HepG2 (cell line): ENCODE measurements around the gene TSKU. TPM values are rescaled to one million over a fixed set of nuclear protein-coding genes. Genes with fewer than 3 reads are reported as not detected.

Experiments
- CEBPB ChIP-seq: IDR thresholded peaks from 2 replicates; pipeline ENCODE4 v1.6.1; 2011; ENCODE audit warnings: low read depth, low read length, improper control_type of control experiment, borderline replicate concordance
- HES4 ChIP-seq: sonication (generic); formaldehyde crosslinking; IDR thresholded peaks from 2 replicates; pipeline ENCODE4 v1.9.0; 2021; ENCODE audit warnings: mild to moderate bottlenecking, missing genetic modification reagents, borderline replicate concordance
- ISL2 ChIP-seq: sonication (generic); formaldehyde crosslinking; IDR thresholded peaks from 2 replicates; pipeline ENCODE4 v1.5.0; 2020; ENCODE audit warnings: missing genetic modification reagents
- KIAA2018 ChIP-seq: sonication (generic); formaldehyde crosslinking; IDR thresholded peaks from 2 replicates; pipeline ENCODE4 v1.5.0; 2020; ENCODE audit warnings: mild to moderate bottlenecking, missing genetic modification reagents, borderline replicate concordance
- KLF16 ChIP-seq, 2 experiments: sonication (generic) in 1 of 2; formaldehyde crosslinking in 1 of 2; IDR thresholded peaks; 2 replicates each; pipeline versions ENCODE4 v1.6.1 to v1.8.0; 2016 to 2023; ENCODE audit warnings: missing genetic modification reagents in 2 of 2, missing compliant biosample characterization in 1 of 2
- MTF1 ChIP-seq: sonication (generic); formaldehyde crosslinking; IDR thresholded peaks from 2 replicates; pipeline ENCODE4 v1.5.0; 2020; ENCODE audit warnings: missing genetic modification reagents
- NBN ChIP-seq: fragments of 450-650 bp; conservative IDR thresholded peaks from 2 replicates; pipeline ENCODE4 v1.6.1; 2017
- SMARCC2 ChIP-seq: fragments of 450-650 bp; IDR thresholded peaks from 2 replicates; pipeline ENCODE4 v1.6.1; 2017; ENCODE audit warnings: antibody characterized with exemption, mild to moderate bottlenecking
- TOPORS ChIP-seq: sonication (generic); formaldehyde crosslinking; IDR thresholded peaks from 2 replicates; pipeline ENCODE4 v1.8.0; 2023; ENCODE audit warnings: mild to moderate bottlenecking, missing genetic modification reagents
- ZFY ChIP-seq: sonication (generic); formaldehyde crosslinking; IDR thresholded peaks from 2 replicates; pipeline ENCODE4 v1.4.0; 2020; ENCODE audit warnings: missing genetic modification reagents
- ZNF225 ChIP-seq: sonication (generic); formaldehyde crosslinking; IDR thresholded peaks from 2 replicates; pipeline ENCODE4 v1.4.0; 2020; ENCODE audit warnings: mild to moderate bottlenecking, missing genetic modification reagents
- ZNF280B ChIP-seq: sonication (generic); formaldehyde crosslinking; IDR thresholded peaks from 2 replicates; pipeline ENCODE4 v1.5.0; 2020; ENCODE audit warnings: missing genetic modification reagents, mild to moderate bottlenecking, borderline replicate concordance
- ZNF280D ChIP-seq: sonication (generic); formaldehyde crosslinking; IDR thresholded peaks from 2 replicates; pipeline ENCODE4 v1.5.1; 2020; ENCODE audit warnings: mild to moderate bottlenecking, missing genetic modification reagents
- ZNF343 ChIP-seq: sonication (generic); formaldehyde crosslinking; IDR thresholded peaks from 2 replicates; pipeline ENCODE4 v1.4.0; 2020; ENCODE audit warnings: mild to moderate bottlenecking, missing genetic modification reagents
- ZNF577 ChIP-seq: sonication (generic); formaldehyde crosslinking; IDR thresholded peaks from 2 replicates; pipeline ENCODE4 v1.4.0; 2020; ENCODE audit warnings: mild to moderate bottlenecking, low read depth, missing genetic modification reagents, borderline replicate concordance
- polyA plus RNA-seq, 8 experiments: library from polyadenylated mRNA; depleted of rRNA in 3 of 8; stranded (reverse) in 7 of 8; unstranded in 1 of 8; fragments of >200 nt; fragmentation: Illumina TruSeq in 4 of 8; extraction: Trizol in 4 of 8; gene quantifications; 2 replicates each; pipeline versions ENCODE4 v1.2.1 to v1.2.3, GENCODE V29; 2011 to 2016; ENCODE audit warnings: low read depth in 4 of 8, missing spikeins in 1 of 8, mixed read lengths in 1 of 8; ENCODE audit not compliant: insufficient read depth in 1 of 8
- total RNA-seq, 5 experiments: library from RNA; depleted of rRNA; stranded (reverse); fragments of >200 nt; fragmentation: Illumina TruSeq; extraction: Trizol; gene quantifications; 2 replicates each; pipeline ENCODE4 v1.2.3, GENCODE V29; 2016; ENCODE audit warnings: low read depth in 1 of 5

TSKU gene
- total and polyA plus RNA-seq, 2 of the 13 experiments (the other 11 are each of a cell fraction or from before 2014, with no cell fraction given): 20.3 to 21.4 TPM

- TF ChIP-seq KIAA2018 (CRISPR knock-in tag): no peak
- TF ChIP-seq KLF16 (CRISPR knock-in tag; IDR thresholded peaks at IDR 0.05): peak in 1 of 2 experiments; percentile 44; a peak in 1 of 4 replicates
- TF ChIP-seq SMARCC2: no peak
- no peak for TF ChIP-seq NBN
- TF ChIP-seq ISL2: no peak
- TF ChIP-seq CEBPB: no peak
- TF ChIP-seq TOPORS: no peak
- no peak for TF ChIP-seq HES4
- no peak for TF ChIP-seq ZFY (CRISPR knock-in tag)
- no peak for TF ChIP-seq ZNF280D (CRISPR knock-in tag)
- TF ChIP-seq ZNF225 (CRISPR knock-in tag): no peak
- TF ChIP-seq ZNF280B (CRISPR knock-in tag): no peak
- no peak for TF ChIP-seq ZNF577
- no peak for TF ChIP-seq MTF1
- TF ChIP-seq ZNF343 (CRISPR knock-in tag): no peak
These were observed 444 bp upstream of the TSKU start (continued) for GRCh38 chr11:76782531-76783293.
